MCF 10A (cell line): ENCODE measurements around the gene SOBP. TPM values are rescaled to one million over a fixed set of nuclear protein-coding genes. Genes with fewer than 3 reads are reported as not detected.

ENCODE experiments used
- BruUV-seq: library from RNA; stranded (reverse); fragments of 400-500 nt; replicated peaks from 2 replicates; lab custom pipeline; 2021; lab: Mats Ljungman, UMichigan
- CTCF ChIA-PET: fragments of 300-600 bp; sonication (Branson Sonifier 250); formaldehyde crosslinking; extraction: SDS; loops from one replicate; lab custom pipeline; 2021; ENCODE audit warnings: antibody characterized with exemption, inconsistent platforms; lab: Yijun Ruan, JAX
- POLR2A ChIA-PET: fragments of 300-600, 350-650 bp; sonication (Branson Sonifier 250); formaldehyde crosslinking; extraction: SDS; loops from one replicate; lab custom pipeline; 2020; ENCODE audit warnings: antibody characterized with exemption, inconsistent platforms; lab: Yijun Ruan, JAX
- DNase-seq: peaks from one replicate; pipeline ENCODE4 v3.0.0-alpha.2; 2018; ENCODE audit not compliant: unreplicated experiment
- H3K27ac Mint-ChIP-seq: one replicate; pipeline ENCODE4 v1.8.0; 2022; ENCODE audit warnings: mild to moderate bottlenecking, low read depth, mixed read lengths; ENCODE audit not compliant: unreplicated experiment
- H3K27me3 Mint-ChIP-seq: one replicate; pipeline ENCODE4 v1.8.0; 2022; ENCODE audit warnings: mixed read lengths; ENCODE audit not compliant: insufficient read depth, unreplicated experiment
- H3K36me3 Mint-ChIP-seq: one replicate; pipeline ENCODE4 v1.8.0; 2022; ENCODE audit warnings: mild to moderate bottlenecking, moderate library complexity, mixed read lengths; ENCODE audit not compliant: insufficient read depth, unreplicated experiment
- H3K4me1 Mint-ChIP-seq: one replicate; pipeline ENCODE4 v1.8.0; 2022; ENCODE audit warnings: mixed read lengths; ENCODE audit not compliant: insufficient read depth, unreplicated experiment
- H3K4me3 Mint-ChIP-seq: one replicate; pipeline ENCODE4 v1.8.0; 2022; ENCODE audit warnings: mild to moderate bottlenecking, moderate library complexity, mixed read lengths; ENCODE audit not compliant: unreplicated experiment
- H3K9me3 Mint-ChIP-seq: one replicate; pipeline ENCODE4 v1.8.0; 2022; ENCODE audit warnings: mixed read lengths; ENCODE audit not compliant: unreplicated experiment
- CTCF ChIP-seq: fragments of 200-600 bp; IDR thresholded peaks from one replicate; pipeline ENCODE4 v1.8.0; 2022; ENCODE audit warnings: antibody characterized with exemption, mild to moderate bottlenecking; ENCODE audit not compliant: unreplicated experiment
- intact Hi-C: fragments of 100-400 bp; cut with micrococcal nuclease; formaldehyde crosslinking; loops from 2 replicates; pipeline ENCODE4 v1.14.1; 2022
- total RNA-seq: library from RNA; stranded (reverse); gene quantifications from 2 replicates; pipeline ENCODE4 v1.2.3, GENCODE V29; 2022

Gene SOBP
- total RNA-seq, 1 experiment from 2014 or later = 0.21 TPM

- no peak for DNase-seq
- H3K36me3 Mint-ChIP-seq = no peaks in the 10 kb centered on the region
- H3K4me3 Mint-ChIP-seq = no peak overlapping the region
- H3K4me1 Mint-ChIP-seq = no peaks in the 10 kb centered on the region
- intact Hi-C loops = no loop called here
- POLR2A ChIA-PET = interaction anchor here (0.6 to 1.0 kb wide), 2 partner anchors 19 to 634 kb away, joined by 3 read pairs; no protein-coding TSS in a partner anchor
- no peaks in the 10 kb centered on the region for H3K9me3 Mint-ChIP-seq
- H3K27ac Mint-ChIP-seq = no peak overlapping the region
- no TSS peak for BruUV-seq
- H3K27me3 Mint-ChIP-seq = peaks cover 7% of the 10 kb centered on the region
- CTCF ChIA-PET = interaction anchor here (1.3 kb wide), 1 partner anchor 28 kb away, joined by 3 read pairs; no protein-coding TSS in a partner anchor
- TF ChIP-seq CTCF = no peak
Measured at GRCh38 chr6:107647439-107647948, 157.6 kb downstream of the SOBP start.

- H3K9me3 Mint-ChIP-seq = no peaks in the 10 kb centered on the region
- POLR2A ChIA-PET = no interaction called here
- TF ChIP-seq CTCF = no peak
- no peak overlapping the region for H3K27ac Mint-ChIP-seq
- H3K4me1 Mint-ChIP-seq = no peaks in the 10 kb centered on the region
- intact Hi-C loops = no loop called here
- no peaks in the 10 kb centered on the region for H3K36me3 Mint-ChIP-seq
- no peak for DNase-seq
- H3K4me3 Mint-ChIP-seq = no peak overlapping the region
- CTCF ChIA-PET = interaction anchor here (0.5 to 0.7 kb wide), 4 partner anchors 46 to 746 kb away, joined by 3 to 5 read pairs (median 3); no protein-coding TSS in a partner anchor
- BruUV-seq = no TSS peak
- H3K27me3 Mint-ChIP-seq = no peaks in the 10 kb centered on the region
Measured at GRCh38 chr6:107648983-107649382, 159.1 kb downstream of the SOBP start.

- Mint-ChIP-seq H3K4me1 (no peaks in the 10 kb centered on the region), H3K27me3 (no peaks in the 10 kb centered on the region), H3K27ac (no peak overlapping the region), H3K4me3 (no peak overlapping the region), H3K9me3 (no peaks in the 10 kb centered on the region), H3K36me3 (no peaks in the 10 kb centered on the region)
- BruUV-seq = no TSS peak
- TF ChIP-seq CTCF = no peak
- DNase-seq = peak; percentile 45
- CTCF ChIA-PET = interaction anchor here (0.5 kb wide), 1 partner anchor 83 kb away, joined by 4 read pairs; no protein-coding TSS in a partner anchor
- POLR2A ChIA-PET = interaction anchor here (0.7 kb wide), 1 partner anchor 185 kb away, joined by 3 read pairs; no protein-coding TSS in a partner anchor
- intact Hi-C loops = no loop called here
Measured at GRCh38 chr6:107652526-107653182, 162.7 kb downstream of the SOBP start.

- no peak overlapping the region for H3K27ac Mint-ChIP-seq
- no TSS peak for BruUV-seq
- H3K4me1 Mint-ChIP-seq = no peaks in the 10 kb centered on the region
- H3K4me3 Mint-ChIP-seq = no peak overlapping the region
- no peaks in the 10 kb centered on the region for H3K36me3 Mint-ChIP-seq
- CTCF ChIA-PET = interaction anchor here (0.5 to 0.6 kb wide), 2 partner anchors 42 to 83 kb away, joined by 3 to 4 read pairs; no protein-coding TSS in a partner anchor
- DNase-seq = no peak
- H3K9me3 Mint-ChIP-seq = no peaks in the 10 kb centered on the region
- H3K27me3 Mint-ChIP-seq = no peaks in the 10 kb centered on the region
- intact Hi-C loops = no loop called here
- TF ChIP-seq CTCF = no peak
- POLR2A ChIA-PET = interaction anchor here (0.7 to 1.0 kb wide), 2 partner anchors 10 to 186 kb away, joined by 3 read pairs; no protein-coding TSS in a partner anchor
Measured at GRCh38 chr6:107653183-107653580, 163.3 kb downstream of the SOBP start.
